GM21367 (cell line): ENCODE results near the gene IGFBP4.
"Not testable (repeated sequence)": the region's sequence is repeated elsewhere in the genome, so short reads cannot be mapped to it uniquely, and the experiment has no call there.

ENCODE experiments used
- ATAC-seq: cut with Tn5 transposase; IDR thresholded peaks from one replicate; pipeline ENCODE4 v1.9.1; 2021; ENCODE audit not compliant: unreplicated experiment

IGFBP4 gene

GRCh38 chr17:40443196-40443987 lies at the start of gene IGFBP4:
IGFBP4 (plus strand) TSS chr17:40443450; CDS start chr17:40443736, 286 bp downstream.
- no peak for ATAC-seq

- ATAC-seq, result no peak
Measured at GRCh38 chr17:40399185-40399584, 44.1 kb upstream of the IGFBP4 start.

- ATAC-seq, result no peak
Measured at GRCh38 chr17:40402668-40403067, 40.6 kb upstream of the IGFBP4 start.

GRCh38 chr17:40404003-40404402 lies 39.2 kb upstream of the IGFBP4 start:
- no peak for ATAC-seq

GRCh38 chr17:40407460-40407859 lies 35.8 kb upstream of the IGFBP4 start:
- no peak for ATAC-seq

- ATAC-seq, result not testable (repeated sequence)
Measured at GRCh38 chr17:40409540-40409939, 33.7 kb upstream of the IGFBP4 start.

- no peak for ATAC-seq
Measured at GRCh38 chr17:40410082-40410481, 33.2 kb upstream of the IGFBP4 start.

- ATAC-seq, result no peak
Measured at GRCh38 chr17:40411821-40412220, 31.4 kb upstream of the IGFBP4 start.

- ATAC-seq, result no peak
Measured at GRCh38 chr17:40412880-40413279, 30.4 kb upstream of the IGFBP4 start.

- not testable (repeated sequence) for ATAC-seq
Measured at GRCh38 chr17:40414312-40414711, 28.9 kb upstream of the IGFBP4 start.

GRCh38 chr17:40415390-40415789 lies 27.9 kb upstream of the IGFBP4 start:
- no peak for ATAC-seq

GRCh38 chr17:40416671-40417070 lies 26.6 kb upstream of the IGFBP4 start:
- ATAC-seq, result no peak

- ATAC-seq, result no peak
Measured at GRCh38 chr17:40417258-40417608, 26.0 kb upstream of the IGFBP4 start.

GRCh38 chr17:40417609-40418427 lies 25.4 kb upstream of the IGFBP4 start, which contains the start of gene TOP2A:
TOP2A (minus strand) TSS chr17:40417896; CDS start chr17:40417791, 105 bp downstream.
- peak; percentile 86 for ATAC-seq

- no peak for ATAC-seq
Measured at GRCh38 chr17:40418428-40418706, 24.9 kb upstream of the IGFBP4 start.

- no peak for ATAC-seq
Measured at GRCh38 chr17:40419559-40420331, 23.5 kb upstream of the IGFBP4 start.

- ATAC-seq, result no peak
Measured at GRCh38 chr17:40422990-40423633, 20.1 kb upstream of the IGFBP4 start.

- ATAC-seq, result no peak
Measured at GRCh38 chr17:40425741-40426140, 17.5 kb upstream of the IGFBP4 start.

GRCh38 chr17:40427002-40427491 lies 16.2 kb upstream of the IGFBP4 start:
- ATAC-seq, result no peak

- no peak for ATAC-seq
Measured at GRCh38 chr17:40430272-40431230, 12.7 kb upstream of the IGFBP4 start.
